K562 (cell line): ENCODE data around the gene COL7A1. TPM values are rescaled to one million over a fixed set of nuclear protein-coding genes. Genes with fewer than 3 reads are reported as not detected.
A peak's percentile ranks its signal among the peaks of the same experiment; 100 is the strongest.

ENCODE experiments used
- C11orf30 ChIP-seq: fragments of 450-650 bp; IDR thresholded peaks from 2 replicates; pipeline ENCODE4 v1.6.1; 2016; ENCODE audit warnings: low read depth, mild to moderate bottlenecking
- CBX5 ChIP-seq: IDR thresholded peaks from 2 replicates; pipeline ENCODE4 v1.6.1; 2014; ENCODE audit warnings: low read depth, borderline replicate concordance
- EGR1 ChIP-seq: fragments of 450-650 bp; conservative IDR thresholded peaks from 2 replicates; pipeline ENCODE4 v1.6.1; 2017; ENCODE audit warnings: mild to moderate bottlenecking
- ELF4 ChIP-seq: fragments of 450-650 bp; formaldehyde crosslinking; IDR thresholded peaks from 2 replicates; pipeline ENCODE4 v1.4.0; 2022; ENCODE audit warnings: missing genetic modification characterization
- GTF2F1 ChIP-seq: IDR thresholded peaks from 2 replicates; pipeline ENCODE4 v1.6.1; 2011; ENCODE audit warnings: low read depth, low read length, improper control_type of control experiment
- MEIS2 ChIP-seq: fragments of 450-650 bp; IDR thresholded peaks from 2 replicates; pipeline ENCODE4 v1.6.1; 2014; ENCODE audit warnings: mild to moderate bottlenecking; ENCODE audit not compliant: partially characterized antibody
- PHB2 ChIP-seq: fragments of 450-650 bp; IDR thresholded peaks from 2 replicates; pipeline ENCODE4 v1.6.1; 2017; ENCODE audit warnings: low read depth
- PHF21A ChIP-seq: fragments of 450-650 bp; IDR thresholded peaks from 2 replicates; pipeline ENCODE4 v1.6.1; 2017; ENCODE audit warnings: low read depth, borderline replicate concordance
- PRPF4 ChIP-seq: fragments of 200-400 bp; formaldehyde crosslinking; IDR thresholded peaks from one replicate; pipeline ENCODE4 v1.6.1; 2017; ENCODE audit warnings: low read length, low read depth, mild to moderate bottlenecking; ENCODE audit not compliant: insufficient read depth, poor library complexity, severe bottlenecking
- RBM14 ChIP-seq: fragments of 200-400 bp; formaldehyde crosslinking; IDR thresholded peaks from 2 replicates; pipeline ENCODE4 v1.6.1; 2018; ENCODE audit warnings: low read depth, mild to moderate bottlenecking, low read length, moderate library complexity, borderline replicate concordance; ENCODE audit not compliant: insufficient read depth
- SRF ChIP-seq, 2 experiments: fragments of 250-450, 450-650 bp in 1 of 2; sonication (Bioruptor Pico) in 1 of 2; sonication (generic) in 1 of 2; formaldehyde crosslinking; IDR thresholded peaks; 2 replicates each; pipeline versions ENCODE4 v1.5.0 to v1.5.1; 2020 to 2022; ENCODE audit warnings: mild to moderate bottlenecking in 1 of 2, missing genetic modification reagents in 1 of 2
- ZNF121 ChIP-seq: sonication (generic); formaldehyde crosslinking; conservative IDR thresholded peaks from 2 replicates; pipeline ENCODE4 v1.8.0; 2022; ENCODE audit warnings: missing genetic modification reagents
- ZNF347 ChIP-seq: fragments of 450-650 bp; formaldehyde crosslinking; IDR thresholded peaks from 2 replicates; pipeline ENCODE4 v1.4.0; 2020; ENCODE audit warnings: low read depth, mild to moderate bottlenecking, moderate library complexity
- ZNF431 ChIP-seq: sonication (generic); formaldehyde crosslinking; IDR thresholded peaks from 2 replicates; pipeline ENCODE4 v1.8.0; 2022; ENCODE audit warnings: mild to moderate bottlenecking, missing genetic modification reagents
- ZNF57 ChIP-seq: fragments of 450-650 bp; formaldehyde crosslinking; IDR thresholded peaks from 2 replicates; pipeline ENCODE4 v1.4.0; 2020; ENCODE audit warnings: mild to moderate bottlenecking, moderate library complexity
- polyA plus RNA-seq, 8 experiments: library from polyadenylated mRNA; depleted of rRNA in 4 of 8; stranded (reverse) in 5 of 8; unstranded in 3 of 8; fragments of >200 nt; fragmentation: Nextera tagmentation in 2 of 8; fragmentation: Illumina TruSeq in 1 of 8; extraction: Ambion mirVana in 2 of 8; extraction: Trizol in 1 of 8; gene quantifications; 2 replicates each; pipeline versions ENCODE4 v1.2.1 to v1.2.3, GENCODE V29; 2011 to 2014; ENCODE audit warnings: inconsistent platforms in 1 of 8, missing spikeins in 1 of 8
- total RNA-seq, 7 experiments: library from RNA; depleted of rRNA in 6 of 7; stranded (reverse); fragments of >200 nt in 6 of 7; fragmentation: Illumina TruSeq in 2 of 7; extraction: Trizol in 2 of 7; gene quantifications; 2 replicates each; pipeline versions ENCODE4 v1.2.1 to v1.2.3, GENCODE V29; 2011 to 2021; ENCODE audit warnings: low replicate concordance in 1 of 7
- TF ChIP-seq, protein P1 (sequence below): fragments of 450-650 bp; IDR thresholded peaks from one replicate; pipeline ENCODE4 v1.6.1; 2018; ENCODE audit warnings: mild to moderate bottlenecking, moderate library complexity; ENCODE audit not compliant: partially characterized antibody
- TF ChIP-seq, protein P2 (sequence below): fragments of 450-650 bp; IDR thresholded peaks from 2 replicates; pipeline ENCODE4 v1.6.1; 2016; ENCODE audit warnings: mild to moderate bottlenecking
- TF ChIP-seq, protein P3 (sequence below): fragments of 450-650 bp; IDR thresholded peaks from 2 replicates; pipeline ENCODE4 v1.6.1; 2016; ENCODE audit warnings: borderline replicate concordance

The COL7A1 gene
- total and polyA plus RNA-seq, 9 of the 15 experiments (the other 6 are each of a cell fraction or from before 2014, with no cell fraction given) = 0.09 to 0.66 (median 0.35) TPM; not detected in 3

DNA sequence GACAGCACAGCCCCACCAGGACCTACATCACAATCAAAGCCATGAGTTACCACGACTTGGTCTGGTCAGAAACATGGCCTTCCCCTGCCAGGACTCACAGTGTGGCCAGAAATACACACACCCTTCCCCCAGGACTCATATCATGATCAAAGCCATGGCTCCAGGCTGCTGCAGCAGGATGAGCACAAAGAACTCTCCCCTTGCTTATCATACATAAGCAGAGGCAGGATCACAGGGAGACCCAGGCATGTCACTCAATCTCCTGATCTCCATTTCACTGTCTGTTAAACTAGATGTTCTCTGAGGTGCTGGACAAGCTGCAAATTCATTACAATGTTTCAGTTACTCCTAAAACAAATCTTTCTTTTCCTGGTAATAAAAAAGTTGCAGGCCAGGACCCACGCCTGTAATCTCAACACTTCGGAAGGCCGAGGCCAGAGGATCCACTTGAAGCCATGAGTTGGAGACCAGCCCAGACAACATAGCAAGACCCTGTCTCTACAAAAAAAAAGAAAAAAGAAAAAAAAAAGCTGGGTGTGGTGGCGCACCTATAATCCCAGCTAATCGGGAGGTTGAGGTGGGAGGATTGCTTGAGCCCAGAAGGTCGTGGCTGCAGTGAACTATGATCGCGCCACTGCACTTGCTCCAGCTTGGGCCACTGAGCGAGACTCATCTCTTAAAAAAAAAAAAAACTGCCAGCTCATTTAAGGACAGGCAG is 39.7 kb downstream of the COL7A1 start (continued):
- TF ChIP-seq ZNF431 (CRISPR knock-in tag) = no peak
- 0 out of 2 replicates have a peak, but pooled peaks have one; percentile 34 for TF ChIP-seq ZNF121 (CRISPR knock-in tag)
- no peak for TF ChIP-seq ZNF347 (CRISPR knock-in tag)
- TF ChIP-seq C11orf30 = no peak
- no peak for TF ChIP-seq PHB2
- no peak for TF ChIP-seq CBX5
- TF ChIP-seq, protein P1, sequence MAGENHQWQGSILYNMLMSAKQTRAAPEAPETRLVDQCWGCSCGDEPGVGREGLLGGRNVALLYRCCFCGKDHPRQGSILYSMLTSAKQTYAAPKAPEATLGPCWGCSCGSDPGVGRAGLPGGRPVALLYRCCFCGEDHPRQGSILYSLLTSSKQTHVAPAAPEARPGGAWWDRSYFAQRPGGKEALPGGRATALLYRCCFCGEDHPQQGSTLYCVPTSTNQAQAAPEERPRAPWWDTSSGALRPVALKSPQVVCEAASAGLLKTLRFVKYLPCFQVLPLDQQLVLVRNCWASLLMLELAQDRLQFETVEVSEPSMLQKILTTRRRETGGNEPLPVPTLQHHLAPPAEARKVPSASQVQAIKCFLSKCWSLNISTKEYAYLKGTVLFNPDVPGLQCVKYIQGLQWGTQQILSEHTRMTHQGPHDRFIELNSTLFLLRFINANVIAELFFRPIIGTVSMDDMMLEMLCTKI = no peak
- TF ChIP-seq RBM14 = no peak
- no peak for TF ChIP-seq ELF4 (CRISPR knock-in tag)
- peak; percentile 86 for TF ChIP-seq MEIS2
- TF ChIP-seq SRF (CRISPR knock-in tag; IDR thresholded peaks at IDR 0.05) = no peak
- no peak for TF ChIP-seq PRPF4
- no peak for TF ChIP-seq GTF2F1
- no peak for TF ChIP-seq PHF21A
- no peak for TF ChIP-seq EGR1
- TF ChIP-seq, protein P2, sequence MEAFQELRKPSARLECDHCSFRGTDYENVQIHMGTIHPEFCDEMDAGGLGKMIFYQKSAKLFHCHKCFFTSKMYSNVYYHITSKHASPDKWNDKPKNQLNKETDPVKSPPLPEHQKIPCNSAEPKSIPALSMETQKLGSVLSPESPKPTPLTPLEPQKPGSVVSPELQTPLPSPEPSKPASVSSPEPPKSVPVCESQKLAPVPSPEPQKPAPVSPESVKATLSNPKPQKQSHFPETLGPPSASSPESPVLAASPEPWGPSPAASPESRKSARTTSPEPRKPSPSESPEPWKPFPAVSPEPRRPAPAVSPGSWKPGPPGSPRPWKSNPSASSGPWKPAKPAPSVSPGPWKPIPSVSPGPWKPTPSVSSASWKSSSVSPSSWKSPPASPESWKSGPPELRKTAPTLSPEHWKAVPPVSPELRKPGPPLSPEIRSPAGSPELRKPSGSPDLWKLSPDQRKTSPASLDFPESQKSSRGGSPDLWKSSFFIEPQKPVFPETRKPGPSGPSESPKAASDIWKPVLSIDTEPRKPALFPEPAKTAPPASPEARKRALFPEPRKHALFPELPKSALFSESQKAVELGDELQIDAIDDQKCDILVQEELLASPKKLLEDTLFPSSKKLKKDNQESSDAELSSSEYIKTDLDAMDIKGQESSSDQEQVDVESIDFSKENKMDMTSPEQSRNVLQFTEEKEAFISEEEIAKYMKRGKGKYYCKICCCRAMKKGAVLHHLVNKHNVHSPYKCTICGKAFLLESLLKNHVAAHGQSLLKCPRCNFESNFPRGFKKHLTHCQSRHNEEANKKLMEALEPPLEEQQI = no peak
- no peak for TF ChIP-seq ZNF57 (CRISPR knock-in tag)
- TF ChIP-seq, protein P3, sequence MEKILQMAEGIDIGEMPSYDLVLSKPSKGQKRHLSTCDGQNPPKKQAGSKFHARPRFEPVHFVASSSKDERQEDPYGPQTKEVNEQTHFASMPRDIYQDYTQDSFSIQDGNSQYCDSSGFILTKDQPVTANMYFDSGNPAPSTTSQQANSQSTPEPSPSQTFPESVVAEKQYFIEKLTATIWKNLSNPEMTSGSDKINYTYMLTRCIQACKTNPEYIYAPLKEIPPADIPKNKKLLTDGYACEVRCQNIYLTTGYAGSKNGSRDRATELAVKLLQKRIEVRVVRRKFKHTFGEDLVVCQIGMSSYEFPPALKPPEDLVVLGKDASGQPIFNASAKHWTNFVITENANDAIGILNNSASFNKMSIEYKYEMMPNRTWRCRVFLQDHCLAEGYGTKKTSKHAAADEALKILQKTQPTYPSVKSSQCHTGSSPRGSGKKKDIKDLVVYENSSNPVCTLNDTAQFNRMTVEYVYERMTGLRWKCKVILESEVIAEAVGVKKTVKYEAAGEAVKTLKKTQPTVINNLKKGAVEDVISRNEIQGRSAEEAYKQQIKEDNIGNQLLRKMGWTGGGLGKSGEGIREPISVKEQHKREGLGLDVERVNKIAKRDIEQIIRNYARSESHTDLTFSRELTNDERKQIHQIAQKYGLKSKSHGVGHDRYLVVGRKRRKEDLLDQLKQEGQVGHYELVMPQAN = no peak
